Hematopoietic multipotent progenitor cell treated with erythropoietin and hydrocortisone succinate and interleukin-3 and kit ligand, for 8 days (in vitro differentiated cells): Measurements from ENCODE around the gene B3GALT5.

ENCODE experiments used
- DNase-seq: peaks from one replicate; pipeline ENCODE4 v3.0.0-alpha.2; 2015

The B3GALT5 gene

DNA sequence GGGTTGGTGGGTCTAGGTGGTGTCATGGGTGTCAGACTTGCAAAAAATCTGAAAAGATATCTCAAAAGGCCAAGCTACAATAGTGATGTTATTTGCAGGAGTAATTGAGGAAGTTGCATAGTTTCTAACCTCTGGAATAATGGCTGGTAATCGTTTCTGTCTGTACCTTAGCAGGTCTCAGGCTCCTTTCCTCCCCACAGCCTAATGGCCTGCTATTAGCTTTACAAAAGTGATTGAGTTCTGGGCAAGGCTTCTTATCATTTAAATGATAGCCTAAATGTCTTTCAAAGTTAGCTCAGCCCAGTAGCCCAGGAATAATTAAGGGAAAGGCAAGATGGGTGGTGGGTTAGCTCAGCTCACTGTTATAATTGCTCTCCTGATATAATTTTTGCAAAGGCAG lies 94.6 kb downstream of the B3GALT5 start:
- DNase-seq: no peak

DNA sequence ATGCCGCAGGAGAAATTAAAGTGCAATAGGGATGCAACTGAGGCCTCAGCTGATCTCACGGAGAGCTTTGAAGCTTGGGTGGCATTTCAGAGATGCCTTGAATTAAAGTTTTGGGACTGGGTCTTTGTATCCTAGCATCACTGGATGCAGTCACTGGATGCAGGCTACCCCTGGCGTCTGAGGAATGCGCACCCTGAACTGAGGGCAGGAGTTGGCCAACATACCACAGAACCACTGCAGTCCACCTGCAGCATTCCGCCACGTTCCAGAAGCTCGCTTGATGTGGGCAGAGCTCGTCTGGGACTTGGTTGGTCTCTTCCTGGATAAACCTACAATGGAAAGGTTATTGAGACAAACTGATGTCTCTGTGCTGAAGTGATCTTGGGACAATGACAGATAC lies 98.1 kb downstream of the B3GALT5 start:
- DNase-seq: no peak

DNA sequence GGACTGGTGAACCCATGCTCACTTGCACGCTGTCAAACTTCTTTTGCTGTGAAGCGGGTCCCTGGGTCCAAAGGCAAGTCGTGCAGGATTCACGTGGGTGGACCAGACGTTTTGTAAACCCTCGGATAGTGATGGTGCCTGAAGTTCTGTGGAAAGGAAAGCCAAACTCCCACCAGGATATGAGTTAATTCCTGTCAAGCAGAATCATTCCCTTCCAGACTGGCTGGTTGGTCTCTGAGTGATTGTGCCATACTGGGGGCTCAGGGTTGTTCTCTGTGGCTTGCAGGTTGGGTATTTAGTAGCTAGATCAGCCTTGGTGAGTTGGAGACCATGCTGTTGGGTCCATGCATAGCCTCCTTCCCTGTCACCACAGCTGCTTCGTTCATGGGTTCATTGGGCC lies 99.5 kb downstream of the B3GALT5 start:
- DNase-seq: no peak

DNA sequence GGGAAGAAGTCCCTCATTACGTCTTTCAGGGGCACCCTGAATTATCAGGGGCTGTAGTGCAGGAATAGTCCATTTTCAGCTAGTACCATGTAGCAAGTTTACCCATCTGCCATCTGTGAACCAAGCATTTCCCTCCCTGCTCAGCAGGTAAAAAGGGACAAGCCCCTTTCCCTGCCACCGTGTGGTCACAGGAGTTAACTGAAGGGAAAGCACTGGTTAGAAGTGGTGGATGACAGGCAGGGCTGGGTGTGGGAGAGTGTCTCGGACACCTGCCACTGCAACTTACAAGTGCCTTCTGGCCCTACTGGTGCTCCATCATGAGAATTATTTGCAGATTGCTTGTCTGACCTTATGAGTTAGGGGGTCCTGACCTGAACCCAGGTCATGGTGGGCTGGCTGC lies 100.2 kb downstream of the B3GALT5 start:
- no peak for DNase-seq

DNA sequence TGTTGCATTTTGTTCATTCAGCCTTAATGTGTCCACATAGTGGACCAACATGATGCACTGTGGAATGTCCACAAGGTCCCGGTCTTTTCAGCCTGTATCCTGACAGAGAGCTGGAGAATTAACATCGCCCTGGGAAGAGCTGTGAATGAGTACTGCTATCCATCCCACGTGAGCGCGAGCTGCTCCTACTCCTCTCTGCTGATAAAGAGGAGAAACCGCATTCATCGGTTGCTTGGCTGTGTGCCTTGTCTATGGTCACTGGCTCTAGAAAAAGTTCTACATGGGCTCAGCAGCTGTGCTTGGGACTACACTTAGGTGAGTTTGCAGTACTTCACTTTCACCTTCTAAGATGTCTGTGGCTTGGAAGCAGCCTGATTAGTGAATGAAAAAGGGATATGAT lies 101.2 kb downstream of the B3GALT5 start:
- no peak for DNase-seq

DNA sequence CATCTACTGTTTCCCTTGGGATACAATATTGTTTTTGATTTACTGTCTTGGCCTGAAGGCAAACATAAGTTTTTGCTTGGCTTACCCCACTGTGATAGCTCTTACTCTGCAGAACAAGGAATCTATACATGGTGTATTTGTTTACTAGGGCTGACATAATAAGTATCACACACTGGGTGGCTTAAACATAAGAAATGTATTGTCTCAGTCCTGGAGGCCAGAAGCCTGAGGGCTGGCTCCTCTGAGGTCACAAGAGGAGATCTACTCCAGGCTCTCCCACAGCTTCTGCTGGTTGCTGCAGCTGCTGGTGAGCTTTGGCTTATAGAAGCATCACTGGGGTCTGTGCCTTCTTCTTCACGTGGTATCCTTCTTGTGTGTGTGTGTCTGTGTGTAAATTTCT lies 101.6 kb downstream of the B3GALT5 start:
- DNase-seq: no peak

DNA sequence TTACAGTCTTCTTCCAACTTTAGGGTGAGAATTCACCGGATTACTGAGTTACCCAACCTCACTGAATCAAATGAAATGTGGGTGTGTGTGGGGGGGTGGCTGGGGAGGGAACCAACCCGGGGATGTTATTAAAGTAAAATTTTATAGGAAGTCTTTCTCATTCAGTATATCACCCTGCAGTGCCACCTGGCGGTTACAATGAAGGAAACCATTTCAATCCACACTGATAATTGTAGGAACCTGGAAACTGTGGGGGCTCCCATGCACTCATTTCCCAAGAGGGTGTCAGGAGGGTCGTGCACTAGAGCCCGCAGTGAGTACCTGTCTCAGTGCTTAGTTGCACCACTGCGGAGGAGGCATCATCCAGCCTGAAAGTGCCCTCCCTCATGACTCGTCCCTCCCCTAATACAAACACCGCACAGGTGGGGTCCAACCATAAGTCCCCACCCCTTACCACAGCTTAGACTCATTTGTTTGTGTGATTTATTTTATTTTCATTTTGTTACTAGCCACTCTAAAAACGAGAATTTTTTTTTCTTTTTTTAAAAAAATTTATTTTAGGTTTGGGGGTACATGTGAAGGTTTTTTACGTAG lies 103.2 kb downstream of the B3GALT5 start:
- DNase-seq: peak; percentile 55

DNA sequence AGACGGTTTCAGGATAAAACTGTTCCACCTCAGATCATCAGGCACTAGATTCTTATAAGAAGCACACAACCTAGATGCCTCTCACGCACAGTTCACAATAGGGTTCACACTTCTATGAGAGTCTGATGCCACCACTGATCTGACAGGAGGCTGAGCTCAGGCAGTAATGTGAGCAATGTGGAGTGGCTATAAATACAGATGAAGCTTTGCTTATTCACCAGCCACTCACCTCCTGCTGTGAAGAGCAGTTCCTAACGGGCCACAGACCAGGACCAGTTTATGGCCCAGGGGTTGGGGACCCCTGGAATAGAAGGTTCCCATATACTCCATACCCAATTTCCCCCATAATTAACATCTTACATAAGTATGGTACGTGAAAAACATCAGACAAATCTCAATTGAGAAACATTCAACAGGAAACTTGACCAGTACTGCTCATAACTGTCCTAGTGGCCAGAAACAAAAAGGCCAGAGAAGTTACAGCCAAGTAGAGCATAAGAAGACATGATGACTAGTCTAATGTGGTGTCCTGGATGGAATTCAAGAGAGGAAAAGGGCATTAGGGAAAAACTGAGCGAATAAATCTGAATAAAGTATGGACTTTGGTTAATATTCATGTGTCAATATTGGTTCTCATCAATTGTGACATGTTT lies 107.5 kb downstream of the B3GALT5 start:
- DNase-seq: no peak

DNA sequence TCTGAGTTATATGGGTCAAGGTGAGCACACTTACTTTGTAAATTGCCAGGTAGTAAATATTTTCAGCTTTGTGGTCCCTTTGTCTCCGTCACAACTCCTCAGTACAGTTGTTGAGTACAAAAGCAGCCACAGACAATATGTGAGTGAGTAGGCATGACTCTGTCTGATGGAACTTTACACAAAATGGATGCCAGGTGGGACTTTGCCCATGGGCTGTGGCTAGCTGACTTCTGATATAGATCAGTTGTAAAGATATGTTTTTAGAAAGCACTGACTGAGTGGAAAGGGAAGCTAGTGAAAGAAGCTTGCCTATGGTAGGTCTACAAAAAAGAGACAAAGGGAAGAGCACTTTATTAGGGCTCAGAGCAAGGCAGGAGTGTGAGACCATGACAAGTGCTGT lies 109.1 kb downstream of the B3GALT5 start:
- no peak for DNase-seq
